Pancreas (tissue), 10 donors: ENCODE measurements around the gene MMS22L. TPM values are rescaled to one million over a fixed set of nuclear protein-coding genes. Genes with fewer than 3 reads are reported as not detected.
"Not testable (repeated sequence)": the region's sequence is repeated elsewhere in the genome, so short reads cannot be mapped to it uniquely, and the experiment has no call there.

Experiments used
- ATAC-seq, 4 donors: fragments of 200-7000 bp; cut with Tn5 transposase; one replicate each; pipeline versions ENCODE4 v1.8.0 to v1.9.1; 2020; ENCODE audit warnings: mild to moderate bottlenecking in 4 of 4, moderate library complexity in 4 of 4
- DNase-seq, 6 donors: peaks; one replicate each; pipeline ENCODE4 v3.0.0-alpha.2; 2020
- FAIRE-seq: peaks from 2 replicates; lab custom pipeline; 2012; peaks lifted over from hg19 to GRCh38; lab: Jason Lieb, UNC
- H3K27ac ChIP-seq, 4 donors: fragments of 200-600 bp; sonication (generic); 1 replicate in 3 of 4; 2 replicates in 1 of 4; pipeline versions ENCODE4 v1.5.0 to v1.8.0; 2020
- H3K27me3 ChIP-seq, 4 donors: fragments of 200-600 bp; one replicate each; pipeline ENCODE4 v1.8.0; 2021
- H3K36me3 ChIP-seq, 3 donors: fragments of 200-600 bp; sonication (generic) in 1 of 3; one replicate each; pipeline versions ENCODE4 v1.5.0 to v1.8.0; 2020 to 2021
- H3K4me1 ChIP-seq, 3 donors: fragments of 200-600 bp; one replicate each; pipeline ENCODE4 v1.8.0; 2021
- H3K4me3 ChIP-seq, 4 donors: fragments of 200-600 bp; sonication (generic) in 2 of 4; one replicate each; pipeline versions ENCODE4 v1.5.0 to v1.8.0; 2020 to 2021
- H3K9me3 ChIP-seq, 4 donors: fragments of 200-600 bp; one replicate each; pipeline ENCODE4 v1.8.0; 2021
- WGBS, 2 donors: extraction: QIAGEN DNeasy Blood & Tissue Kit; methylation state at CpG; one replicate each; pipeline ENCODE4 v1.1.7; 2013; 5-methylcytosine and 5-hydroxymethylcytosine counted together
- intact Hi-C, 3 donors: fragments of 100-400 bp; cut with DNase I; formaldehyde crosslinking; loops; one replicate each; pipeline versions ENCODE4 v1.11.1 to v1.14.2; 2022
- polyA plus RNA-seq, 2 donors: library from polyadenylated mRNA; stranded (reverse); fragments of 200-250 nt; gene quantifications; one replicate each; pipeline ENCODE4 v1.2.3, GENCODE V29; 2013
- total RNA-seq, 6 donors: library from RNA; stranded (reverse); fragmentation: NEBNext Ultra II Directional in 4 of 6; extraction: Animal tissue kit (Norgen Biotek cat#: 25700) in 4 of 6; gene quantifications; one replicate each; pipeline versions ENCODE4 v1.2.1 to v1.2.4, GENCODE V29; 2021 to 2023
- TF ChIP-seq, protein P1 (sequence below), 4 donors: fragments of 200-600 bp; sonication (generic) in 3 of 4; IDR thresholded peaks; one replicate each; pipeline versions ENCODE4 v1.5.0 to v1.8.0; 2021; ENCODE audit warnings: antibody characterized with exemption in 4 of 4
- donor health status: healthy with polysubstance abuse.
- donor health status: DM: no; HTN: no; CAD: no; lungs with moderate emphysema.
- donor health status: DM: no; HTN: no; CAD: no.
- donor health status: control.
- donor health status: control.
- donor health status: Bipolar disorder and iron deficiency.
- donor health status: DM: yes; HTN: yes; CAD: no.
- donor health status: DM: no; HTN: no; CAD: no.
- donor health status: DM: no; HTN: no; CAD: no.
- donor health status: DM: yes; HTN: yes; CAD: no.

The MMS22L gene
- total and polyA plus RNA-seq, 8 donors: 0.84 to 5.0 (median 2.9) TPM

DNA sequence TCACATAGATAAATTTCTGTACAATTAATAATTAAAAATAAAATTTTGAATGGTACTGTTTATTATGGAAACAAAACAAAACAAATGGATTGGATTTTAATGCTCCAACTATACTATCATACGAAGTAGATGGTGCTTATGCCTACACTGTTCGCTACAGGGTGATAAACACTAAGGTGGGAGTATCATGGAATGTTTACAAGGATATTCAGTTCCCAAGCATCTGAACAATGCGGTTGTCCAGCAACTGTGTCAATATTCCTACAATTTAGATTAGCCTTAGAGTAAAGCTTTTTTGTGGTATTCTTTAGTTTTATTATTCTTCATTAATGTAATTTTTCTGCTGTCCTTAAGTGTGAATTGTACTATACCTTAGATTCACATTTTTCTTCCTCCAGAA lies 105.1 kb downstream of the MMS22L start:
- FAIRE-seq: no peak
- TF ChIP-seq, protein P1, sequence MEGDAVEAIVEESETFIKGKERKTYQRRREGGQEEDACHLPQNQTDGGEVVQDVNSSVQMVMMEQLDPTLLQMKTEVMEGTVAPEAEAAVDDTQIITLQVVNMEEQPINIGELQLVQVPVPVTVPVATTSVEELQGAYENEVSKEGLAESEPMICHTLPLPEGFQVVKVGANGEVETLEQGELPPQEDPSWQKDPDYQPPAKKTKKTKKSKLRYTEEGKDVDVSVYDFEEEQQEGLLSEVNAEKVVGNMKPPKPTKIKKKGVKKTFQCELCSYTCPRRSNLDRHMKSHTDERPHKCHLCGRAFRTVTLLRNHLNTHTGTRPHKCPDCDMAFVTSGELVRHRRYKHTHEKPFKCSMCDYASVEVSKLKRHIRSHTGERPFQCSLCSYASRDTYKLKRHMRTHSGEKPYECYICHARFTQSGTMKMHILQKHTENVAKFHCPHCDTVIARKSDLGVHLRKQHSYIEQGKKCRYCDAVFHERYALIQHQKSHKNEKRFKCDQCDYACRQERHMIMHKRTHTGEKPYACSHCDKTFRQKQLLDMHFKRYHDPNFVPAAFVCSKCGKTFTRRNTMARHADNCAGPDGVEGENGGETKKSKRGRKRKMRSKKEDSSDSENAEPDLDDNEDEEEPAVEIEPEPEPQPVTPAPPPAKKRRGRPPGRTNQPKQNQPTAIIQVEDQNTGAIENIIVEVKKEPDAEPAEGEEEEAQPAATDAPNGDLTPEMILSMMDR (IDR thresholded peaks at IDR 0.05): no peak
- 87 to 96% methylated on average over 3 of the region's 3 CpGs for WGBS, 2 donors

DNA sequence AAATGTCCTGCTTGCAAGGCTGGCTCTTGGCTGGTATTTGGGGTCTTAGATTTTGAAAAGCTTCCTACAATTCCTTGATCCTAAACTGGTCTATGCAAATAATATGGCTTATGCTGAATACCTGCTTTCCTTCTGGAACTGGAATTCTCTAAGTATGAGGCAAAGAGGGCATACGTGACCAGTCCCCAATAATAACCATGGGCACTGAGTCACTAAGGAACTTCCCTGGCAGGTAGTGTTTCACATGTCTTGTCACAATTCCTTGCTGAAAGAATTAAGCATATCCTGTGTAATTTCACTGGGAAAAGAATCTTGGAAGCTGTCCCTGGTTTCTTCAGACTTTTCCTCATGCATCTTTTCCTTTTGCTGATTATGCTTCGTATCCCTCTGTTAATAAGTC lies 106.5 kb downstream of the MMS22L start:
- ATAC-seq: no peak
- FAIRE-seq: no peak
- 90 to 94% methylated on average over 2 of the region's 2 CpGs for WGBS, 2 donors

More for the DNA sequence above, 105.1 kb downstream of the MMS22L start:
- intact Hi-C loops: no loop called here
- no peak for DNase-seq
- Histone ChIP-seq H3K4me3 (no peak overlapping the region), H3K9me3 (no peaks in the 10 kb centered on the region), H3K27ac (no peak overlapping the region), H3K36me3 (no peaks in the 10 kb centered on the region), H3K27me3 (no peaks in the 10 kb centered on the region), H3K4me1 (no peaks in the 10 kb centered on the region)
- no peak for ATAC-seq

DNA sequence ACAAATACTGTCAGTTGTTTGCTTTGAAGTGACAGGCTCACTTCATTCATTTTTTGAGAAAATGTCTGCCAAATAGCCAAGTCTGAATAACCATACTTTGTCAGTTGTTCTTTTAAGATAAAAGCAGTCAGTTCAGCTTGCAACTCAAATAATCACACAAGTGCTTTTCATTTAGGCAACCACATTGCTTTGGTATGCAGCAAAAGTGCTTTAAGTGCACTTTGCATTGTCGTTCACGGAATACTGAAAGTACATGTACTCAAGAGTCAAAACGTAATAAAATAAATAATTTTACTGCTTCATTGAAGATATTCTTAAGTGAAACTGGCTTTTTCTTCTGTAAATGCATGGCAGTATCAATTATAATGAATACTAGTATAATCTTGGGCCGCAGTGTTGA lies 107.2 kb downstream of the MMS22L start:
- TF ChIP-seq, protein P1 (IDR thresholded peaks at IDR 0.05): no peak
- H3K36me3 ChIP-seq: no peaks in the 10 kb centered on the region

More for the DNA sequence above, 106.5 kb downstream of the MMS22L start:
- Histone ChIP-seq H3K4me3 (no peak overlapping the region), H3K27me3 (no peaks in the 10 kb centered on the region), H3K4me1 (no peaks in the 10 kb centered on the region), H3K27ac (no peak overlapping the region), H3K36me3 (no peaks in the 10 kb centered on the region), H3K9me3 (no peaks in the 10 kb centered on the region)
- intact Hi-C loops: no loop called here
- TF ChIP-seq, protein P1 (IDR thresholded peaks at IDR 0.05): no peak
- DNase-seq: no peak

DNA sequence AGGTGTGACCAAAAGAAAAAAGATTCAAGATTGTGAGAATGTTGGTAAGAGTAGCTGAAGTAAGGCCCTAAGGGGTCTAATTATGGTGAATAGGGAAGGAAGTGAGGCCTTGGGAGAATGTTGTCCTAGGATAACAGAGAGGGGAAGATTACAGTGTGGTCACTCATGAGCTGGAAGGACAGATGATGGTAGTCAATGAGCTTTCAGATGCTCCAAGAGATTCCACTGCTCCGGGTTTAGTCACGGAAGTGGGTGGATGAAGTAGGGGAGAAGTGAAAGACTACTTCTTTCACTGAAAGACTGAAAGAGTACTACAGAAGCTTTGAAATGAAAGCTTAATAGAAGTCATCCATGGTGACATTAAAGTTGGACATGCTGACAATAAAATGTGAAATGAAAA lies 108.5 kb downstream of the MMS22L start:
- TF ChIP-seq, protein P1 (IDR thresholded peaks at IDR 0.05): no peak
- Histone ChIP-seq H3K4me1 (no peaks in the 10 kb centered on the region), H3K4me3 (no peak overlapping the region), H3K27me3 (no peaks in the 10 kb centered on the region), H3K36me3 (no peaks in the 10 kb centered on the region), H3K27ac (no peak overlapping the region), H3K9me3 (no peaks in the 10 kb centered on the region)
- intact Hi-C loops: no loop called here
- FAIRE-seq (no peak), ATAC-seq (no peak), DNase-seq (no peak)
- WGBS, 2 donors: 91 to 100% methylated on average over 2 of the region's 2 CpGs

More for the DNA sequence above, 107.2 kb downstream of the MMS22L start:
- DNase-seq (no peak), ATAC-seq (no peak), FAIRE-seq (no peak)
- Histone ChIP-seq H3K4me1 (no peaks in the 10 kb centered on the region), H3K9me3 (no peaks in the 10 kb centered on the region), H3K27ac (no peak overlapping the region), H3K4me3 (no peak overlapping the region), H3K27me3 (no peaks in the 10 kb centered on the region)
- WGBS, 2 donors: 87 to 90% methylated on average over 4 of the region's 4 CpGs
- intact Hi-C loops: no loop called here

DNA sequence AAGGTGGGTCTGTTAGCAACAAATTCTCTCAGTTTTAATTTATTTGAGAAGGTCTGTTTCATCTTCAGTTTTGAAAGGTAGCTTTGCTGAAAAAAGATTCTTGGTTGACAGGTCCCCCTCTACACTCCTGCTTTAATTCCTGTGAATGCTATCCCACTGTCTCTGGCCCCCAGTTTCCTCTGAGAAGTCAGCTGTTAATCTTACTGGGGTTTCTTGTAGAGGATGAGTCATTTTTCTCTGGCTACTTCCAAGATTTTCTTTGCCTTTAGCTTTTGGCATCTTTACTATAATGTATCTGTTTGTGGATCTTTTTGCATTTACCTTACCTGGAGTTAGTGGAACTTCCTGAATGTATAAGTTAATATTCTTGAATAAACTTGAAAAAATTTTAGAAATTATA lies 122.7 kb downstream of the MMS22L start:
- TF ChIP-seq, protein P1 (IDR thresholded peaks at IDR 0.05): no peak
- Histone ChIP-seq H3K4me1 (no peaks in the 10 kb centered on the region), H3K36me3 (no peaks in the 10 kb centered on the region), H3K27me3 (no peaks in the 10 kb centered on the region), H3K27ac (no peak overlapping the region), H3K4me3 (no peak overlapping the region), H3K9me3 (no peaks in the 10 kb centered on the region)
- ATAC-seq: no peak
- intact Hi-C loops: no loop called here
- no peak for DNase-seq
- FAIRE-seq: no peak

DNA sequence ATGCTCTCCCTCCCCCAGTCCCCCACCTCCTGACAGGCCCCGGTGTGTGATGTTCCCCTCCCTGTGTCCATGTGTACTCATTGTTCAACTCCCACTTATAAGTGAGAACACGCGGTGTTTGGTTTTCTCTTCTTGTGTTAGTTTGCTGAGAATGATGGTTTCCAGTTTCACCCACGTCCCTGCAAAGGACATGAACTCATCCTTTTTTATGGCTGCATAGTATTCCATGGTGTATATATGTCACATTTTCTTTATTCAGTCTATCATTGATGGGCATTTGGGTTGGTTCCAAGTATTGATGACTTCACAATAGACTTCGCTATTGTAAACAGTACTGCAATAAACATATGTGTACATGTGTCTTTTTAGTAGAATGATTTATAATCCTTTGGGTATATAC lies 127.6 kb downstream of the MMS22L start:
- ATAC-seq, H3K4me1 ChIP-seq, H3K4me3 ChIP-seq, DNase-seq, intact Hi-C loops, FAIRE-seq, H3K9me3 ChIP-seq, H3K36me3 ChIP-seq, H3K27ac ChIP-seq, H3K27me3 ChIP-seq: not testable (repeated sequence)
- 95 to 99% methylated on average over 5 of the region's 5 CpGs for WGBS, 2 donors
